GM23338 (cell line): ENCODE results near the gene ZAR1.

Source experiments
- CREB1 ChIP-seq: fragments of 250-450 bp; sonication (Bioruptor Pico); IDR thresholded peaks from 2 replicates; pipeline ENCODE4 v1.5.0; 2020; ENCODE audit warnings: low read depth, mild to moderate bottlenecking, moderate library complexity
- EZH2phosphoT487 ChIP-seq: fragments of 200-600 bp; sonication (generic); IDR thresholded peaks from one replicate; pipeline ENCODE4 v1.8.1; 2018; ENCODE audit warnings: antibody characterized with exemption; ENCODE audit not compliant: unreplicated experiment
- ZNF331 ChIP-seq: fragments of 250-450 bp; sonication (Bioruptor Pico); IDR thresholded peaks from 2 replicates; pipeline ENCODE4 v1.5.0; 2020; ENCODE audit warnings: low read depth, mild to moderate bottlenecking, moderate library complexity
- TF ChIP-seq, protein P1 (sequence below), 2 experiments: fragments of 200-600 bp in 1 of 2; sonication (generic) in 1 of 2; conservative IDR thresholded peaks; 2 replicates each; pipeline versions ENCODE4 v1.5.1 to v1.6.1; 2016 to 2017; ENCODE audit warnings: antibody characterized with exemption in 2 of 2, low read depth in 2 of 2, mild to moderate bottlenecking in 2 of 2, moderate library complexity in 1 of 2

DNA sequence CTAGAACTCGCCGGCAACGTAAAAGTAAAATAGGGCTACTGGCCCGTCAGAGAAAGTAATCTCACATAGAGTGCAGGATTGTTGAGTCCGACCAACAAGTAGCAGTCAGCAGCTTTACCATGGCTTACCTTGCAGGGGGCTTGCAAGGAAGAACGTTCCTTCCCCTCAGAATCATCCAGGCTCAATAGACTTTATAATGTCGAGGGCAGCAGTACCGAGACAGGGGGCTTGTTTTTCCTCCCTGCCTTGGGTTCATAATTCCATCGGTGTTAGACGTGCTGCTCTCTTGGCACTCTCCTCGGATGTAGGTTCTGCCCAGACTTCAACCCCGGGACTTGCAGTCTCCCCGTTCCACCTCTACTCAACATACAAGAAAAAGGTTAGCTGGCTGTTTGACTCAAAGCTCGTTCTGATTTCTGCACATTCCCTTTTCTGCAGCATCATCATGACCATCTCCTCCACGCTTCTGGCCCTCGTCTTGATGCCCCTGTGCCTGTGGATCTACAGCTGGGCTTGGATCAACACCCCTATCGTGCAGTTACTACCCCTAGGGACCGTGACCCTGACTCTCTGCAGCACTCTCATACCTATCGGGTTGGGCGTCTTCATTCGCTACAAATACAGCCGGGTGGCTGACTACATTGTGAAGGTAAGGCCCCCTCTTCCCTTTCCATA is 5.4 kb upstream of the ZAR1 start:
- TF ChIP-seq EZH2phosphoT487, result no peak
- TF ChIP-seq, protein P1, sequence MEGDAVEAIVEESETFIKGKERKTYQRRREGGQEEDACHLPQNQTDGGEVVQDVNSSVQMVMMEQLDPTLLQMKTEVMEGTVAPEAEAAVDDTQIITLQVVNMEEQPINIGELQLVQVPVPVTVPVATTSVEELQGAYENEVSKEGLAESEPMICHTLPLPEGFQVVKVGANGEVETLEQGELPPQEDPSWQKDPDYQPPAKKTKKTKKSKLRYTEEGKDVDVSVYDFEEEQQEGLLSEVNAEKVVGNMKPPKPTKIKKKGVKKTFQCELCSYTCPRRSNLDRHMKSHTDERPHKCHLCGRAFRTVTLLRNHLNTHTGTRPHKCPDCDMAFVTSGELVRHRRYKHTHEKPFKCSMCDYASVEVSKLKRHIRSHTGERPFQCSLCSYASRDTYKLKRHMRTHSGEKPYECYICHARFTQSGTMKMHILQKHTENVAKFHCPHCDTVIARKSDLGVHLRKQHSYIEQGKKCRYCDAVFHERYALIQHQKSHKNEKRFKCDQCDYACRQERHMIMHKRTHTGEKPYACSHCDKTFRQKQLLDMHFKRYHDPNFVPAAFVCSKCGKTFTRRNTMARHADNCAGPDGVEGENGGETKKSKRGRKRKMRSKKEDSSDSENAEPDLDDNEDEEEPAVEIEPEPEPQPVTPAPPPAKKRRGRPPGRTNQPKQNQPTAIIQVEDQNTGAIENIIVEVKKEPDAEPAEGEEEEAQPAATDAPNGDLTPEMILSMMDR (conservative IDR thresholded peaks at IDR 0.05; ENCODE audit: low read depth in 2 of 2), result no peak
- no peak for TF ChIP-seq CREB1
- TF ChIP-seq ZNF331 (CRISPR knock-in tag), result no peak
